ENCODE measurements around the gene SNUPN. TPM values are rescaled to one million over a fixed set of nuclear protein-coding genes. Genes with fewer than 3 reads are reported as not detected.

The SNUPN gene
- total and polyA plus RNA-seq, 2 donors (not counting 1 experiment from before 2014, with no cell fraction given) = 10.5 to 23.5 TPM

DNA sequence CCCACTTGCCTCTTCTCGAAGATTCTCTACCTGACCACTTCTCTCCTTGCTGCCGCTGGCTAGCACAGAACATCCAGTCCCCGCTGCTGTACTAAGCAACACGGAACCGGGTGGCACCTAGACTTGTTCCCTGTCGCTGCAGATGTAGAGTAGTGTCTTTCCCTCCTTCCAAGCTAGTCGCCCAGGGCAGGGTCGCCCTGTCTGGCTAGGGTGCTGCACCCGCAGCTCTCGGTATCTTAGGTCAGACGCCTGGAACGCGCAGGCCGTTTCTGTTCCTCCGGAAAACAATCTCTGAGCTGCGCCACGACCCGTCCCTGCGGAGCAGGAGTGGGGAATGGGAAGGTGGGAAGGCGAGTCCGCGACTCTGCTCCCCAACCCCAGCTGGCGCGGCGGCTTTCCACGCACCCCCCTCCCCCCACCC, 21.4 kb upstream of the SNUPN start:
- H3K27ac ChIP-seq (ENCODE audit: low read length in 2 of 2) = no peak overlapping the region

More for the DNA sequence above, 21.4 kb upstream of the SNUPN start:
- H3K4me2 ChIP-seq (replicated peaks; ENCODE audit: low read depth, low read length, poor library complexity, severe bottlenecking) = peak overlapping the region; percentile 100
- peak overlapping the region; percentile 77 for H3K9ac ChIP-seq (ENCODE audit: low read length)
- POLR2A ChIA-PET = interaction anchor here (0.6 to 1.3 kb wide), 3 partner anchors 193 to 279 kb away, joined by 4 to 7 read pairs (median 4); partner anchors contain the start of gene MAN2C1
- no peak for TF ChIP-seq EZH2 (IDR thresholded peaks at IDR 0.05; ENCODE audit: borderline replicate concordance, insufficient read depth, low read depth, low read length, poor library complexity, severe bottlenecking)
- TF ChIP-seq CTCF (IDR thresholded peaks at IDR 0.05) = no peak
- H3K27me3 ChIP-seq (replicated peaks in 1 of 4; ENCODE audit: control extremely low read depth in 1 of 4, control insufficient read depth in 3 of 4, insufficient read depth in 4 of 4, low read length in 3 of 4) = peaks cover 0 to 28% (median 13%) of the 10 kb centered on the region in 4 experiments
- peaks cover 14% of the 10 kb centered on the region for H3K27me3 Mint-ChIP-seq
- WGBS (ENCODE audit: insufficient coverage) = 7% methylated on average over 24 of the region's 26 CpGs
- peaks cover 15 to 17% of the 10 kb centered on the region in 2 donors for H3K4me1 ChIP-seq (ENCODE audit: control insufficient read depth in 2 of 2, insufficient read depth in 2 of 2, low read length in 2 of 2)
- no peaks in the 10 kb centered on the region for H3K9me3 Mint-ChIP-seq (ENCODE audit: insufficient read depth)
- no peaks in the 10 kb centered on the region for H3K79me2 ChIP-seq (ENCODE audit: control insufficient read depth, insufficient read depth, low read length)
- no peak overlapping the region for H3K27ac Mint-ChIP-seq
- no peaks in the 10 kb centered on the region for H4K20me1 ChIP-seq (ENCODE audit: control insufficient read depth, insufficient read depth, low read length, poor library complexity, severe bottlenecking)
- DNase-seq (peak; percentile 46), ATAC-seq (ENCODE audit: low read depth) (no peak)
- H3K36me3 ChIP-seq (replicated peaks in 1 of 2; ENCODE audit: control extremely low read depth in 1 of 2, control insufficient read depth in 1 of 2, extremely low read depth in 1 of 2, insufficient read depth in 2 of 2, low read length in 1 of 2) = no peaks in the 10 kb centered on the region
- peaks cover 15% of the 10 kb centered on the region for H3K4me1 Mint-ChIP-seq
- CTCF ChIA-PET = interaction anchor here (0.9 to 1.6 kb wide), 8 partner anchors 8 to 279 kb away, joined by 3 to 8 read pairs (median 4); partner anchors contain the start of genes MAN2C1 and SNUPN
- H2AFZ ChIP-seq (ENCODE audit: insufficient read depth, low read depth, low read length, poor library complexity, severe bottlenecking) = peak overlapping the region; percentile 87
- intact Hi-C loops (cut with micrococcal nuclease) = loop anchor here (10.0 kb wide), 1 partner anchor 622 kb away; the partner anchor contains the start of gene PPCDC
- peak overlapping the region in 4 of 5 experiments; percentile 61 to 76 (median 68) for H3K4me3 ChIP-seq (ENCODE audit: control extremely low read depth in 1 of 5, extremely low read depth in 1 of 5, insufficient read depth in 1 of 5, low read depth in 2 of 5, low read length in 4 of 5)
- peaks cover 0 to 4% (median 0%) of the 10 kb centered on the region in 3 donors for H3K9me3 ChIP-seq (ENCODE audit: control extremely low read depth in 1 of 3, control insufficient read depth in 2 of 3, insufficient read depth in 1 of 3, low read length in 2 of 3)
- H3K4me3 Mint-ChIP-seq = peak overlapping the region; percentile 89
